Measurements from ENCODE around the gene TMEM106C. TPM values are rescaled to one million over a fixed set of nuclear protein-coding genes. Genes with fewer than 3 reads are reported as not detected.
"Not testable (repeated sequence)": the region's sequence is repeated elsewhere in the genome, so short reads cannot be mapped to it uniquely, and the experiment has no call there.

TMEM106C gene
- total and polyA plus RNA-seq, 4 donors = 16.2 to 57.8 (median 25.2) TPM

- no peaks in the 10 kb centered on the region for H3K36me3 ChIP-seq (ENCODE audit: control insufficient read depth in 4 of 4, insufficient read depth in 3 of 4, low read depth in 1 of 4, low read length in 3 of 4)
- no peak overlapping the region for H3K4me3 ChIP-seq (ENCODE audit: low read depth in 1 of 3, low read length in 3 of 3)
- TF ChIP-seq NR2F2 (IDR thresholded peaks at IDR 0.05) = peak; percentile 75
- no peak for TF ChIP-seq SP1 (IDR thresholded peaks at IDR 0.05)
- peak in 1 of 2 donors; percentile 23 for TF ChIP-seq RXRA (IDR thresholded peaks at IDR 0.05)
- no peak overlapping the region for H3K9ac ChIP-seq (ENCODE audit: low read depth in 1 of 2, low read length in 2 of 2)
- 81% methylated on average over 3 of the region's 3 CpGs for WGBS
- no peaks in the 10 kb centered on the region for H3K27me3 ChIP-seq (ENCODE audit: control insufficient read depth in 4 of 4, insufficient read depth in 4 of 4, low read length in 3 of 4)
- no peaks in the 10 kb centered on the region for H3K9me3 ChIP-seq (ENCODE audit: control insufficient read depth in 4 of 4, low read length in 3 of 4)
- no peak for DNase-seq (ENCODE audit: low spot score)
- H3K4me1 ChIP-seq (ENCODE audit: control insufficient read depth in 4 of 4, insufficient read depth in 4 of 4, low read length in 3 of 4) = peaks cover 0 to 3% (median 2%) of the 10 kb centered on the region in 4 donors
- H3K27ac ChIP-seq (ENCODE audit: low read depth in 1 of 2, low read length in 2 of 2) = no peak overlapping the region
Measured at GRCh38 chr12:47955059-47955458, 8.3 kb upstream of the TMEM106C start.

- not testable (repeated sequence) for H3K9ac ChIP-seq (ENCODE audit: low read depth in 1 of 2, low read length in 2 of 2); DNase-seq (ENCODE audit: low spot score); H3K4me3 ChIP-seq (ENCODE audit: low read depth in 1 of 3, low read length in 3 of 3); H3K9me3 ChIP-seq (ENCODE audit: control insufficient read depth in 4 of 4, low read length in 3 of 4); H3K27me3 ChIP-seq (ENCODE audit: control insufficient read depth in 4 of 4, insufficient read depth in 4 of 4, low read length in 3 of 4); H3K27ac ChIP-seq (ENCODE audit: low read depth in 1 of 2, low read length in 2 of 2); H3K36me3 ChIP-seq (ENCODE audit: control insufficient read depth in 4 of 4, insufficient read depth in 3 of 4, low read depth in 1 of 4, low read length in 3 of 4); H3K4me1 ChIP-seq (ENCODE audit: control insufficient read depth in 4 of 4, insufficient read depth in 4 of 4, low read length in 3 of 4)
- WGBS = 92% methylated on average over 1 of the region's 1 CpG
Measured at GRCh38 chr12:47957671-47958070, 5.7 kb upstream of the TMEM106C start.

- Histone ChIP-seq H3K9me3 (ENCODE audit: control insufficient read depth in 4 of 4, low read length in 3 of 4) (no peaks in the 10 kb centered on the region), H3K9ac (ENCODE audit: low read depth in 1 of 2, low read length in 2 of 2) (no peak overlapping the region), H3K4me1 (ENCODE audit: control insufficient read depth in 4 of 4, insufficient read depth in 4 of 4, low read length in 3 of 4) (peaks cover 0 to 8% (median 6%) of the 10 kb centered on the region in 4 donors), H3K27me3 (ENCODE audit: control insufficient read depth in 4 of 4, insufficient read depth in 4 of 4, low read length in 3 of 4) (no peaks in the 10 kb centered on the region), H3K36me3 (ENCODE audit: control insufficient read depth in 4 of 4, insufficient read depth in 3 of 4, low read depth in 1 of 4, low read length in 3 of 4) (peaks cover 0 to under 1% (median 0%) of the 10 kb centered on the region in 4 donors), H3K27ac (ENCODE audit: low read depth in 1 of 2, low read length in 2 of 2) (no peak overlapping the region), H3K4me3 (ENCODE audit: low read depth in 1 of 3, low read length in 3 of 3) (no peak overlapping the region)
- 88% methylated on average over 11 of the region's 11 CpGs for WGBS
- no peak for TF ChIP-seq HNF4A (conservative IDR thresholded peaks at IDR 0.05)
- no peak for TF ChIP-seq EGR1 (IDR thresholded peaks at IDR 0.05; ENCODE audit: low read depth in 2 of 2)
- no peak for TF ChIP-seq FOXA1 (IDR thresholded peaks at IDR 0.05)
- TF ChIP-seq SP1 (IDR thresholded peaks at IDR 0.05) = no peak
- no peak for TF ChIP-seq CTCF (IDR thresholded peaks at IDR 0.05; ENCODE audit: low read depth, low read length, missing input control)
- TF ChIP-seq RXRA (IDR thresholded peaks at IDR 0.05) = no peak
- no peak for DNase-seq (ENCODE audit: low spot score)
Measured at GRCh38 chr12:47962198-47962597, 1.2 kb upstream of the TMEM106C start.

- Histone ChIP-seq H3K4me1 (ENCODE audit: control insufficient read depth in 4 of 4, insufficient read depth in 4 of 4, low read length in 3 of 4) (peaks cover 0 to 8% (median 6%) of the 10 kb centered on the region in 4 donors), H3K27me3 (ENCODE audit: control insufficient read depth in 4 of 4, insufficient read depth in 4 of 4, low read length in 3 of 4) (no peaks in the 10 kb centered on the region), H3K36me3 (ENCODE audit: control insufficient read depth in 4 of 4, insufficient read depth in 3 of 4, low read depth in 1 of 4, low read length in 3 of 4) (peaks cover 0 to 9% (median under 1%) of the 10 kb centered on the region in 4 donors), H3K9ac (ENCODE audit: low read depth in 1 of 2, low read length in 2 of 2) (peak overlapping the region in 1 of 2 donors; percentile 10), H3K4me3 (ENCODE audit: low read depth in 1 of 3, low read length in 3 of 3) (peak overlapping the region; percentile 68 to 77 (median 71)), H3K27ac (ENCODE audit: low read depth in 1 of 2, low read length in 2 of 2) (no peak overlapping the region), H3K9me3 (ENCODE audit: control insufficient read depth in 4 of 4, low read length in 3 of 4) (no peaks in the 10 kb centered on the region)
- peak; percentile 19 for TF ChIP-seq YY1 (IDR thresholded peaks at IDR 0.05)
- TF ChIP-seq CTCF (IDR thresholded peaks at IDR 0.05; ENCODE audit: low read depth, low read length, missing input control) = no peak
- 16% methylated on average over 18 of the region's 18 CpGs for WGBS
- DNase-seq (ENCODE audit: low spot score) = no peak
Measured at GRCh38 chr12:47964106-47964728, 821 bp downstream of the TMEM106C start.

Measured in liver (tissue), 9 donors.